HG02870 (cell line): Measurements from ENCODE around the gene CFAP46.
"Not testable (repeated sequence)": the region's sequence is repeated elsewhere in the genome, so short reads cannot be mapped to it uniquely, and the experiment has no call there.

Experiments used
- ATAC-seq: cut with Tn5 transposase; IDR thresholded peaks from one replicate; pipeline ENCODE4 v1.9.1; 2021; ENCODE audit warnings: mild to moderate bottlenecking, moderate library complexity; ENCODE audit not compliant: unreplicated experiment

Gene CFAP46

GRCh38 chr10:132929480-132929879 is 12.9 kb downstream of the CFAP46 start:
- no peak for ATAC-seq

- no peak for ATAC-seq
Observed at GRCh38 chr10:132928261-132928660, 14.1 kb downstream of the CFAP46 start.

- no peak for ATAC-seq
Observed at GRCh38 chr10:132927824-132928223, 14.5 kb downstream of the CFAP46 start.

- ATAC-seq, result no peak
Observed at GRCh38 chr10:132926777-132927650, 15.4 kb downstream of the CFAP46 start.

GRCh38 chr10:132926070-132926469 is 16.3 kb downstream of the CFAP46 start:
- no peak for ATAC-seq

GRCh38 chr10:132925614-132926013 is 16.8 kb downstream of the CFAP46 start:
- ATAC-seq, result no peak

- no peak for ATAC-seq
Observed at GRCh38 chr10:132925071-132925561, 17.3 kb downstream of the CFAP46 start.

- ATAC-seq, result no peak
Observed at GRCh38 chr10:132924046-132924952, 18.1 kb downstream of the CFAP46 start.

- ATAC-seq, result not testable (repeated sequence)
Observed at GRCh38 chr10:132923384-132923783, 19.0 kb downstream of the CFAP46 start.

- ATAC-seq, result no peak
Observed at GRCh38 chr10:132922872-132923271, 19.5 kb downstream of the CFAP46 start.

GRCh38 chr10:132921818-132922807 is 20.3 kb downstream of the CFAP46 start:
- ATAC-seq, result no peak

- ATAC-seq, result no peak
Observed at GRCh38 chr10:132921086-132921485, 21.3 kb downstream of the CFAP46 start.

- ATAC-seq, result no peak
Observed at GRCh38 chr10:132920101-132920925, 22.1 kb downstream of the CFAP46 start.

- ATAC-seq, result no peak
Observed at GRCh38 chr10:132919374-132920100, 22.8 kb downstream of the CFAP46 start.

GRCh38 chr10:132918617-132919373 is 23.6 kb downstream of the CFAP46 start:
- ATAC-seq, result no peak

- no peak for ATAC-seq
Observed at GRCh38 chr10:132918264-132918616, 24.1 kb downstream of the CFAP46 start.

GRCh38 chr10:132916956-132917666 is 25.3 kb downstream of the CFAP46 start:
- ATAC-seq, result no peak
